Subcutaneous adipose tissue (tissue), 4 donors: ENCODE measurements around the gene ATP10D. TPM values are rescaled to one million over a fixed set of nuclear protein-coding genes. Genes with fewer than 3 reads are reported as not detected.

Source experiments
- total RNA-seq, 4 donors: library from RNA; depleted of rRNA; stranded (reverse); fragments of >200 nt; gene quantifications; one replicate each; pipeline ENCODE4 v1.1.0, GENCODE V29; 2016
- TF ChIP-seq, protein P1 (sequence below): fragments of 450-650 bp; IDR thresholded peaks from one replicate; pipeline ENCODE4 v1.5.1; 2016; ENCODE audit warnings: low read depth, mild to moderate bottlenecking, control low read depth, antibody characterized with exemption, moderate library complexity

ATP10D gene
- total RNA-seq, 4 donors from 2014 or later, result 12.6 to 22.4 (median 15.4) TPM

- TF ChIP-seq, protein P1, sequence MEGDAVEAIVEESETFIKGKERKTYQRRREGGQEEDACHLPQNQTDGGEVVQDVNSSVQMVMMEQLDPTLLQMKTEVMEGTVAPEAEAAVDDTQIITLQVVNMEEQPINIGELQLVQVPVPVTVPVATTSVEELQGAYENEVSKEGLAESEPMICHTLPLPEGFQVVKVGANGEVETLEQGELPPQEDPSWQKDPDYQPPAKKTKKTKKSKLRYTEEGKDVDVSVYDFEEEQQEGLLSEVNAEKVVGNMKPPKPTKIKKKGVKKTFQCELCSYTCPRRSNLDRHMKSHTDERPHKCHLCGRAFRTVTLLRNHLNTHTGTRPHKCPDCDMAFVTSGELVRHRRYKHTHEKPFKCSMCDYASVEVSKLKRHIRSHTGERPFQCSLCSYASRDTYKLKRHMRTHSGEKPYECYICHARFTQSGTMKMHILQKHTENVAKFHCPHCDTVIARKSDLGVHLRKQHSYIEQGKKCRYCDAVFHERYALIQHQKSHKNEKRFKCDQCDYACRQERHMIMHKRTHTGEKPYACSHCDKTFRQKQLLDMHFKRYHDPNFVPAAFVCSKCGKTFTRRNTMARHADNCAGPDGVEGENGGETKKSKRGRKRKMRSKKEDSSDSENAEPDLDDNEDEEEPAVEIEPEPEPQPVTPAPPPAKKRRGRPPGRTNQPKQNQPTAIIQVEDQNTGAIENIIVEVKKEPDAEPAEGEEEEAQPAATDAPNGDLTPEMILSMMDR, result no peak
Observed at GRCh38 chr4:47570816-47571215, 85.7 kb downstream of the ATP10D start.

GRCh38 chr4:47572981-47573380 is 87.9 kb downstream of the ATP10D start:
- TF ChIP-seq, protein P1, result no peak

DNA sequence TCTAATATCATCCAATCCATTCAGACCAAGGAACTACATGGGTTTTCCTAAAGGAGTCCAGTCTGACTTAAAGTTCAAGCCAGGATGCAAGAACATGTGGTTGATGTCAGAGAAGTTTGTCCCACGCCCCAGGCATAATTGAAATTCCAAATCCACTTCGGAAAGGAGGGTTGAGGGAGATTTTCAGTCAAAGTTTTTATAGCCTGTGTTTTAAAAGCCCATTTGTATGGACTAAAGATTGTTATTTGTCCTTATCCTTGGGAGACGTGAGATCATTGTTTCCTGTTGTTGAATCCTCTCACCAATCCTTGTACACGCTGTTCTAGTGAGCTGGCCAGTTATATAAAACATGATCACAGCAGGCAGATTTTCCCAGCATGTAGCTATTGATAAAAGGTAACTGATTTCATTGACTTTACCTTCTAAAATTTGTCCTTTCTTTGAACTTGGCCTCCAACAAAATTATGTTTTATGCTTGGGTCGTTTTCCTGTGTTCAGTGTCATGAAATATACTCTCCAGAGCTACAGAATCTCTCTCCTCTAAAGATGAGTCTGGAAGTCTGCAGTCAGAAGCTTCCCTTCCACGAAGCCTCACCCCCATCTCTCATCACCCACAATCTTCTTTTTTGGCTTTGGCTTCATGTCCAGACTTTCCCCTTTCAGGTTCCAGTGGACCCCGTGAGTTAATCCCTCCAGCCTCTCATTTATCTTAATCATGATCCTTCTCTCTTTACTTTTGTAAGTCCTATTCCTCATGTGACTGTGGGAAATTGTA is 92.9 kb downstream of the ATP10D start:
- TF ChIP-seq, protein P1, result no peak

DNA sequence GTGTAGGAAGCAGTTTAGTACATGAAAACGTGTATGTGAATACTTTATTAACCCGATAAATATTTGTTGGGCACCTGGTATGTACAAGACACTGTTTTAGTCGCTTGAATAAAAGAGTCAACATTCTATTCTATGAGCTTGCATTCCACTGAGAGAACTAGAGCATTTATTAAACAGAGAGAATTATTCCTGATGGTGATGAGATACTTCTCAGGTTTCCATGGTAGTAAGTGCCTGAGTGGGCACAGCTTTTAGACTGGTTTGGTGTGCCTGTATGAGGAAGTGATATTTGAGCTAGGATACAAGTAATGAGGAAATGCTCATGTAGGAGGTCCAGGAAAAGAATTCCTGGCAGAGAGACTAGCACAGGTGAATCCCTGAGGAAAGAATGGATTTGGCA is 94.2 kb downstream of the ATP10D start:
- TF ChIP-seq, protein P1, result no peak

GRCh38 chr4:47590325-47590724 is 105.2 kb downstream of the ATP10D start:
- TF ChIP-seq, protein P1, result no peak

- TF ChIP-seq, protein P1, result no peak
Observed at GRCh38 chr4:47597696-47598095, 112.6 kb downstream of the ATP10D start.

- TF ChIP-seq, protein P1, result no peak
Observed at GRCh38 chr4:47598320-47598719, 113.2 kb downstream of the ATP10D start.
